ENCODE measurements around the gene NTF3. TPM values are rescaled to one million over a fixed set of nuclear protein-coding genes. Genes with fewer than 3 reads are reported as not detected.
"Not testable (repeated sequence)": the region's sequence is repeated elsewhere in the genome, so short reads cannot be mapped to it uniquely, and the experiment has no call there.

NTF3 gene
- total and polyA plus RNA-seq, 2 donors: 0.61 to 1.6 TPM

GRCh38 chr12:5524116-5524768 lies 92.3 kb downstream of the NTF3 start:
- Histone ChIP-seq H3K4me3 (ENCODE audit: low read length in 2 of 2) (no peak overlapping the region), H3K9me3 (ENCODE audit: control insufficient read depth in 2 of 2, insufficient read depth in 1 of 2, low read length in 1 of 2) (no peaks in the 10 kb centered on the region), H3K4me1 (ENCODE audit: control insufficient read depth in 2 of 2, insufficient read depth in 2 of 2, low read length in 2 of 2) (no peaks in the 10 kb centered on the region), H3K36me3 (ENCODE audit: control insufficient read depth in 2 of 2, insufficient read depth in 2 of 2, low read length in 1 of 2) (no peaks in the 10 kb centered on the region), H3K27me3 (ENCODE audit: control insufficient read depth in 2 of 2, insufficient read depth in 1 of 2, low read length in 1 of 2) (no peaks in the 10 kb centered on the region), H3K27ac (ENCODE audit: low read depth in 1 of 2, low read length in 1 of 2) (no peak overlapping the region)
- DNase-seq (ENCODE audit: low read depth in 6 of 9, low spot score in 9 of 9): no peak
- WGBS: 98% methylated on average over 12 of the region's 12 CpGs

- Histone ChIP-seq H3K9me3 (ENCODE audit: control insufficient read depth in 2 of 2, insufficient read depth in 1 of 2, low read length in 1 of 2) (no peaks in the 10 kb centered on the region), H3K36me3 (ENCODE audit: control insufficient read depth in 2 of 2, insufficient read depth in 2 of 2, low read length in 1 of 2) (no peaks in the 10 kb centered on the region), H3K4me1 (ENCODE audit: control insufficient read depth in 2 of 2, insufficient read depth in 2 of 2, low read length in 2 of 2) (no peaks in the 10 kb centered on the region), H3K27ac (ENCODE audit: low read depth in 1 of 2, low read length in 1 of 2) (no peak overlapping the region), H3K27me3 (ENCODE audit: control insufficient read depth in 2 of 2, insufficient read depth in 1 of 2, low read length in 1 of 2) (no peaks in the 10 kb centered on the region), H3K4me3 (ENCODE audit: low read length in 2 of 2) (no peak overlapping the region)
- WGBS: 92% methylated on average over 15 of the region's 15 CpGs
- no peak for DNase-seq (ENCODE audit: low read depth in 6 of 9, low spot score in 9 of 9)
These were observed 93.0 kb downstream of the NTF3 start for GRCh38 chr12:5524769-5525436.

- no peak overlapping the region for H3K27ac ChIP-seq (ENCODE audit: low read depth in 1 of 2, low read length in 1 of 2)
- H3K27me3 ChIP-seq (ENCODE audit: control insufficient read depth in 2 of 2, insufficient read depth in 1 of 2, low read length in 1 of 2): no peaks in the 10 kb centered on the region
- H3K9me3 ChIP-seq (ENCODE audit: control insufficient read depth in 2 of 2, insufficient read depth in 1 of 2, low read length in 1 of 2): no peaks in the 10 kb centered on the region
- 86% methylated on average over 4 of the region's 4 CpGs for WGBS
- no peak for DNase-seq (ENCODE audit: low read depth in 6 of 9, low spot score in 9 of 9)
- H3K4me1 ChIP-seq (ENCODE audit: control insufficient read depth in 2 of 2, insufficient read depth in 2 of 2, low read length in 2 of 2): no peaks in the 10 kb centered on the region
- H3K4me3 ChIP-seq (ENCODE audit: low read length in 2 of 2): no peak overlapping the region
- H3K36me3 ChIP-seq (ENCODE audit: control insufficient read depth in 2 of 2, insufficient read depth in 2 of 2, low read length in 1 of 2): no peaks in the 10 kb centered on the region
These were observed 94.0 kb downstream of the NTF3 start for GRCh38 chr12:5525783-5526367.

- no peaks in the 10 kb centered on the region for H3K4me1 ChIP-seq (ENCODE audit: control insufficient read depth in 2 of 2, insufficient read depth in 2 of 2, low read length in 2 of 2)
- 92% methylated on average over 3 of the region's 3 CpGs for WGBS
- no peak for DNase-seq (ENCODE audit: low read depth in 6 of 9, low spot score in 9 of 9)
- H3K9me3 ChIP-seq (ENCODE audit: control insufficient read depth in 2 of 2, insufficient read depth in 1 of 2, low read length in 1 of 2): peaks cover 0 to 1% of the 10 kb centered on the region in 2 donors
- H3K36me3 ChIP-seq (ENCODE audit: control insufficient read depth in 2 of 2, insufficient read depth in 2 of 2, low read length in 1 of 2): no peaks in the 10 kb centered on the region
- no peaks in the 10 kb centered on the region for H3K27me3 ChIP-seq (ENCODE audit: control insufficient read depth in 2 of 2, insufficient read depth in 1 of 2, low read length in 1 of 2)
- no peak overlapping the region for H3K4me3 ChIP-seq (ENCODE audit: low read length in 2 of 2)
- H3K27ac ChIP-seq (ENCODE audit: low read depth in 1 of 2, low read length in 1 of 2): no peak overlapping the region
These were observed 101.5 kb downstream of the NTF3 start for GRCh38 chr12:5533368-5533767.

- 94% methylated on average over 10 of the region's 10 CpGs for WGBS
- Histone ChIP-seq H3K9me3 (ENCODE audit: control insufficient read depth in 2 of 2, insufficient read depth in 1 of 2, low read length in 1 of 2) (peaks cover 0 to 1% of the 10 kb centered on the region in 2 donors), H3K36me3 (ENCODE audit: control insufficient read depth in 2 of 2, insufficient read depth in 2 of 2, low read length in 1 of 2) (no peaks in the 10 kb centered on the region), H3K4me3 (ENCODE audit: low read length in 2 of 2) (no peak overlapping the region), H3K27ac (ENCODE audit: low read depth in 1 of 2, low read length in 1 of 2) (no peak overlapping the region), H3K4me1 (ENCODE audit: control insufficient read depth in 2 of 2, insufficient read depth in 2 of 2, low read length in 2 of 2) (no peaks in the 10 kb centered on the region), H3K27me3 (ENCODE audit: control insufficient read depth in 2 of 2, insufficient read depth in 1 of 2, low read length in 1 of 2) (no peaks in the 10 kb centered on the region)
- no peak for DNase-seq (ENCODE audit: low read depth in 6 of 9, low spot score in 9 of 9)
These were observed 102.7 kb downstream of the NTF3 start for GRCh38 chr12:5534426-5535199.

- Histone ChIP-seq H3K36me3 (ENCODE audit: control insufficient read depth in 2 of 2, insufficient read depth in 2 of 2, low read length in 1 of 2) (no peaks in the 10 kb centered on the region), H3K9me3 (ENCODE audit: control insufficient read depth in 2 of 2, insufficient read depth in 1 of 2, low read length in 1 of 2) (peaks cover 0 to 1% of the 10 kb centered on the region in 2 donors), H3K27ac (ENCODE audit: low read depth in 1 of 2, low read length in 1 of 2) (no peak overlapping the region), H3K4me1 (ENCODE audit: control insufficient read depth in 2 of 2, insufficient read depth in 2 of 2, low read length in 2 of 2) (no peaks in the 10 kb centered on the region), H3K27me3 (ENCODE audit: control insufficient read depth in 2 of 2, insufficient read depth in 1 of 2, low read length in 1 of 2) (no peaks in the 10 kb centered on the region), H3K4me3 (ENCODE audit: low read length in 2 of 2) (no peak overlapping the region)
- DNase-seq (ENCODE audit: low read depth in 6 of 9, low spot score in 9 of 9): no peak
- WGBS: 92% methylated on average over 3 of the region's 3 CpGs
These were observed 103.6 kb downstream of the NTF3 start for GRCh38 chr12:5535541-5535940.

- H3K4me3 ChIP-seq (ENCODE audit: low read length in 2 of 2); H3K27ac ChIP-seq (ENCODE audit: low read depth in 1 of 2, low read length in 1 of 2); H3K9me3 ChIP-seq (ENCODE audit: control insufficient read depth in 2 of 2, insufficient read depth in 1 of 2, low read length in 1 of 2); DNase-seq (ENCODE audit: low read depth in 6 of 9, low spot score in 9 of 9); H3K36me3 ChIP-seq (ENCODE audit: control insufficient read depth in 2 of 2, insufficient read depth in 2 of 2, low read length in 1 of 2); H3K4me1 ChIP-seq (ENCODE audit: control insufficient read depth in 2 of 2, insufficient read depth in 2 of 2, low read length in 2 of 2); H3K27me3 ChIP-seq (ENCODE audit: control insufficient read depth in 2 of 2, insufficient read depth in 1 of 2, low read length in 1 of 2): not testable (repeated sequence)
- 34% methylated on average over 13 of the region's 13 CpGs for WGBS
These were observed 105.2 kb downstream of the NTF3 start for GRCh38 chr12:5537026-5537615.

- Histone ChIP-seq H3K4me1 (ENCODE audit: control insufficient read depth in 2 of 2, insufficient read depth in 2 of 2, low read length in 2 of 2) (no peaks in the 10 kb centered on the region), H3K9me3 (ENCODE audit: control insufficient read depth in 2 of 2, insufficient read depth in 1 of 2, low read length in 1 of 2) (peaks cover 0 to 1% of the 10 kb centered on the region in 2 donors), H3K36me3 (ENCODE audit: control insufficient read depth in 2 of 2, insufficient read depth in 2 of 2, low read length in 1 of 2) (no peaks in the 10 kb centered on the region), H3K4me3 (ENCODE audit: low read length in 2 of 2) (no peak overlapping the region), H3K27ac (ENCODE audit: low read depth in 1 of 2, low read length in 1 of 2) (no peak overlapping the region), H3K27me3 (ENCODE audit: control insufficient read depth in 2 of 2, insufficient read depth in 1 of 2, low read length in 1 of 2) (no peaks in the 10 kb centered on the region)
- DNase-seq (ENCODE audit: low read depth in 6 of 9, low spot score in 9 of 9): no peak
- 93% methylated on average over 8 of the region's 8 CpGs for whole genome bisulfite sequencing
These were observed 105.9 kb downstream of the NTF3 start for GRCh38 chr12:5537771-5538170.
